Suppressor macrophage treated with lipopolysaccharide for 4 hours (primary cell): ENCODE data around the gene ST3GAL3.
"Not testable (repeated sequence)": the region's sequence is repeated elsewhere in the genome, so short reads cannot be mapped to it uniquely, and the experiment has no call there.

Experiments
- DNase-seq: peaks from one replicate; pipeline ENCODE4 v3.0.0-alpha.2; 2020

The ST3GAL3 gene

GRCh38 chr1:43828574-43828973 lies 121.2 kb downstream of the ST3GAL3 start:
- DNase-seq: no peak

GRCh38 chr1:43830802-43831201 lies 123.5 kb downstream of the ST3GAL3 start:
- peak; percentile 21 for DNase-seq

GRCh38 chr1:43831851-43832250 lies 124.5 kb downstream of the ST3GAL3 start:
- peak; percentile 56 for DNase-seq

GRCh38 chr1:43832255-43832654 lies 124.9 kb downstream of the ST3GAL3 start:
- DNase-seq: no peak

GRCh38 chr1:43832998-43833397 lies 125.7 kb downstream of the ST3GAL3 start:
- peak; percentile 32 for DNase-seq

- DNase-seq: not testable (repeated sequence)
Measured at GRCh38 chr1:43833902-43834279, 126.6 kb downstream of the ST3GAL3 start.

- peak; percentile 76 for DNase-seq
Measured at GRCh38 chr1:43834280-43835081, 127.1 kb downstream of the ST3GAL3 start.

- DNase-seq: peak; percentile 53
Measured at GRCh38 chr1:43835082-43836021, 128.0 kb downstream of the ST3GAL3 start.

GRCh38 chr1:43836267-43836951 lies 129.1 kb downstream of the ST3GAL3 start:
- DNase-seq: no peak

- no peak for DNase-seq
Measured at GRCh38 chr1:43839056-43839455, 131.7 kb downstream of the ST3GAL3 start.

GRCh38 chr1:43841321-43842174 lies 134.2 kb downstream of the ST3GAL3 start:
- peak; percentile 37 for DNase-seq

- no peak for DNase-seq
Measured at GRCh38 chr1:43842175-43842498, 134.8 kb downstream of the ST3GAL3 start.

- no peak for DNase-seq
Measured at GRCh38 chr1:43843684-43844083, 136.3 kb downstream of the ST3GAL3 start.

- peak; percentile 44 for DNase-seq
Measured at GRCh38 chr1:43844114-43844513, 136.8 kb downstream of the ST3GAL3 start.

- DNase-seq: peak; percentile 48
Measured at GRCh38 chr1:43847290-43847689, 140.0 kb downstream of the ST3GAL3 start.

- DNase-seq: no peak
Measured at GRCh38 chr1:43847882-43848281, 140.5 kb downstream of the ST3GAL3 start.

- DNase-seq: no peak
Measured at GRCh38 chr1:43849670-43850069, 142.3 kb downstream of the ST3GAL3 start.

- no peak for DNase-seq
Measured at GRCh38 chr1:43850591-43851233, 143.4 kb downstream of the ST3GAL3 start.

GRCh38 chr1:43851561-43852338 lies 144.4 kb downstream of the ST3GAL3 start:
- no peak for DNase-seq

GRCh38 chr1:43853161-43853921 lies 146.0 kb downstream of the ST3GAL3 start:
- peak; percentile 26 for DNase-seq
